Esophagus squamous epithelium (tissue), 4 donors: Measurements from ENCODE around the gene HIBCH.

Experiments used
- CTCF ChIP-seq, 6 experiments: fragments of 450-650 bp in 4 of 6; fragments of 200-600 bp in 2 of 6; sonication (generic) in 2 of 6; IDR thresholded peaks; one replicate each; pipeline ENCODE4 v1.5.1; 2016 to 2019; ENCODE audit warnings: antibody characterized with exemption in 6 of 6, mild to moderate bottlenecking in 4 of 6, moderate library complexity in 4 of 6
- POLR2A ChIP-seq, 4 donors: fragments of 450-650 bp; IDR thresholded peaks; one replicate each; pipeline ENCODE4 v1.6.1; 2017; ENCODE audit warnings: antibody characterized with exemption in 4 of 4, mild to moderate bottlenecking in 4 of 4, moderate library complexity in 3 of 4

- TF ChIP-seq CTCF (IDR thresholded peaks at IDR 0.05) (no peak), POLR2A (IDR thresholded peaks at IDR 0.05) (no peak)
Observed at GRCh38 chr2:190336420-190336819, 16.8 kb upstream of the HIBCH start.
